Fibroblast of the aortic adventitia (primary cell): Measurements from ENCODE around the gene CARS1. TPM values are rescaled to one million over a fixed set of nuclear protein-coding genes. Genes with fewer than 3 reads are reported as not detected.

Source experiments
- DNase-seq: peaks from one replicate; pipeline ENCODE4 v3.0.0-alpha.2; 2010; ENCODE audit warnings: low read depth
- H3K4me3 ChIP-seq: 2 replicates; pipeline ENCODE4 v1.5.1; 2011; ENCODE audit warnings: low read depth, mild to moderate bottlenecking, control low read depth, low read length, moderate library complexity
- CTCF ChIP-seq: IDR thresholded peaks from 2 replicates; pipeline ENCODE4 v1.5.1; 2011; ENCODE audit warnings: mild to moderate bottlenecking, low read length, control low read depth, inconsistent platforms; ENCODE audit not compliant: insufficient read depth
- total RNA-seq: library from RNA; depleted of rRNA; stranded (reverse); fragments of >200 nt; gene quantifications from 2 replicates; pipeline ENCODE4 v1.2.3, GENCODE V29; 2012; ENCODE audit warnings: low replicate concordance

The CARS1 gene
- total RNA-seq, 1 donor, result 95.8 TPM

DNA sequence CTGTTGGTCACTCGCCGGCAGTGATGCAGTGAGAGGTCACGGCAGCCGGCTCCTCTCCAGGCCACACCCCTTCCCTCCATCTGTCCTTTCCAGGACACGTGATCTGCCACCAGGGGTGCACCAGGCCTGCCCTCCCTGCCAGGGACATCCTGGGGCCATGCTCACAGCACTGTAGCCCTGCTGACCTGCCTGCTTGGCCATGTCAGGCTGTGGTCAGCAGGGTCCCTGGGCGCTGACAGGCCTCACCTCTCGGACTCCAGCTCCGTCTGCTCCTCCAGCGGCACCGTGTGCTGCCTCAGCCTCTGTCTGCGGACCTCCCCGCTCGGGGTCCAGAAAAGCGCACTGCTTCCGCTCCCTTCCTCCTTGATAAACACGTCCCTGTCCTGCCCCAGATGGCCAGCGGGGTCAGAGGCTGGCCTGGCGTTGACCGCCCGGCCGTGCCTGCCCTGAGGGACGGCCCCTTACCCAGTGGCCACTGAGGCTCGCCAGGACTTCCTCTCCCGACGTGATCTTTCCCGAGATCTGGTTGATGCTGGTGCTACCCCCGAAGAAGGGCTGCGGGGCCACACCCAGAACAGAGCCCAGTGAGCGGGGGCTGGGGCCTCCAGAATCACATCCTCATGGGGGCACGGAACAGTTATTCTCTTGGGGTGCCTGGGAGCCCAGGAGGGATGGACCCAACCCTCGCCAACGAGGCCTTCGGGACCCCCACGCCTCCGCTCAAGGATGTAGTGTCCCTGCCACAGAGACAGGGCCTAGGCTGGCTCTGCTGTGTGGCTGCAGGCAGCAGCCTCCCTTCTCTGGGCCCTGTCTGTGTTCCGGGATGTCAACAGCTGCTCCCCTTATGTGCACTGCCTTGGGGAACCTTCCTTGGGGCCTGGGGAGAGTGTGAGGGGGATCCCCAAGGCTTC lies 36.3 kb upstream of the CARS1 start:
- no peak overlapping the region for H3K4me3 ChIP-seq
- TF ChIP-seq CTCF, result no peak
- DNase-seq, result no peak

GRCh38 chr11:3092603-3093141 lies 35.4 kb upstream of the CARS1 start:
- H3K4me3 ChIP-seq, result no peak overlapping the region
- DNase-seq, result no peak
- TF ChIP-seq CTCF, result no peak

DNA sequence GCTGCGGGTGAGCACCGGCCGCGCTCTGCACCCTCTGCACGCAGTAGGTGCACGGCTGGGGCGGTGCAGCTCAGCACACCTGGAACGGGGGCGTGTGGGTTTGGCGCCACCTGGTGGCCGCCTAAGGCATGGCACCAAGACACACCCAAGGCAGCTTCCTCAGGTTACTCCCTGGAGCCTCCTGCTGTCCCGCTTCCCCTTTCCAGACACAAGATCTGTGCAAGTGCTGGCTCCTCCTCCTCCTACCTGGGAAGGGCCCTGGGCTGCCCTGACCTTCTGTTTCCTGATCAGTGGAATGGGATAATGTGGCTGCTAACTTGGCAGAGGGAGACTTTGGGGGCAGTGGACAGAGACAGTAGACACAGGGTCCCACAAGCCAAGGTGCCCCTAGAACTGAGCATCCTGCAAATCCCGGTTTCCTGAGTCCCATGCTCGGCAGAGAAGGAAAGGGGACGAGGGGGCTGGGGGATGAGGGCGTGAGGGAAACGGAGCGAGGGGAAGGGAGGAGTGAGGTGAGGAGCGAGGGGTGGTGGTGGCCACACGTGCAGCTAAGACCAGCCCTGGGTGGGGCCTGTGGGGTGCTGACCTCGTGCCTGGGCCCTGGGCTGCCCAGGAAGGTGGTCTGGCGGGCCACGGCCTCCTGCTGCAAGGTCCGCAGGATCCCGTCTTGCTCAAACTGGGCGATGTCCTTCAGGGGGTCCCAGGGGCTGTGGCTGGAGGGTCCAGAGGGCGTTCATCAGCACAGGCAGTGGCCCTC lies 34.8 kb upstream of the CARS1 start:
- H3K4me3 ChIP-seq, result no peak overlapping the region
- TF ChIP-seq CTCF, result peak; percentile 96
- peak; percentile 48 for DNase-seq

GRCh38 chr11:3091081-3091845 lies 34.0 kb upstream of the CARS1 start:
- no peak for DNase-seq
- H3K4me3 ChIP-seq, result no peak overlapping the region
- TF ChIP-seq CTCF, result no peak

DNA sequence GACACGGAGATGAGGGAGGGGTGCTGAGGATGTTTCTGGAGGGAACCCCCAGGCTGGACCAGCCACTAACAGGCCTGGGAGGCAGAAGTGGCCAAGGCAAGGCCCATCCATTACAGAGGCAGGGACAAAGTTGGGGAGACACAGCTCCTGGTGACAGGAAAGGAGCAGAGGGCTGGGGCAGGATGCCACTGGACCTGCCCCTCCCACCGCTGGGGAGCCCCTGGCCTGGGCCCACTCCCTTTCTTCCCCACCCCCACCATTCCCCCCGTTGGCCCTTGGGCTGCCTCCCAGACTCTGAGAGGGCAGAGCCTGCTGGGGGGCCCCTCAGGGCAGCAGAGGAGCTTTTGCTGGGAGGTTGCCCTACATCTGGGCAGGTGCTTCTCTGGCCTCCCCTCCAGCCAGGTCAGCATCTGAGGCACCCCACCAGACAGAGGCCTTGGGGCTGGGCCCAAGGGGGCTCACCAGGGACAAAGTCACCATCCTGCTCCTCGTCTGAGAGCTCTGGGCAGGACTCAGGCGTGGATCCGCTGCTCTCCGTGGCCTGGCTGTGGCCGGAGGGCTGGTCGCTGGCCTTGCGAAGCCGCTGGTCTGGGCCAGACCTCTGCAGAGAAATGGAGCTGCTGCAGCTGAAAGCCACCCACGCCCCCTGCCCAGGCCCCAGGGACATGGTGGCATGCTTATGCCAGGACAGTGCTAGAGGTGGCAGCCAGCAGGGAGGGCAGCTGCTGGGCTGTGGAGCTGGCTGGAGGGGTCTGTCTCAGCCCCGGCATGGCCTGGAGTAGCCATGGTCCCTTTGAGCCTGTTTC lies 33.1 kb upstream of the CARS1 start:
- no peak overlapping the region for H3K4me3 ChIP-seq
- no peak for DNase-seq

More for the DNA sequence above, 33.1 kb upstream of the CARS1 start:
- no peak for TF ChIP-seq CTCF
